Stimulated activated CD4-positive, alpha-beta T cell treated with anti-CD3 and anti-CD28 coated beads, Interleukin-2, amount 100 ng/mL, for 48 hours (primary cell): ENCODE results near the gene NEDD9.

Experiments
- DNase-seq, 2 donors: peaks; one replicate each; pipeline ENCODE4 v3.0.0-alpha.2; 2020

NEDD9 gene

GRCh38 chr6:11217360-11218101 lies 14.9 kb downstream of the NEDD9 start:
- DNase-seq, result no peak

- DNase-seq, result no peak
Observed at GRCh38 chr6:11215773-11216172, 16.7 kb downstream of the NEDD9 start.

GRCh38 chr6:11214901-11215300 lies 17.6 kb downstream of the NEDD9 start:
- no peak for DNase-seq

- no peak for DNase-seq
Observed at GRCh38 chr6:11214084-11214833, 18.2 kb downstream of the NEDD9 start.

- no peak for DNase-seq
Observed at GRCh38 chr6:11213422-11214021, 18.9 kb downstream of the NEDD9 start.

- DNase-seq, result no peak
Observed at GRCh38 chr6:11212664-11213063, 19.8 kb downstream of the NEDD9 start.

- no peak for DNase-seq
Observed at GRCh38 chr6:11211254-11211653, 21.2 kb downstream of the NEDD9 start.

- DNase-seq, result no peak
Observed at GRCh38 chr6:11210386-11211138, 21.9 kb downstream of the NEDD9 start.

GRCh38 chr6:11209906-11210305 lies 22.6 kb downstream of the NEDD9 start:
- no peak for DNase-seq

GRCh38 chr6:11209369-11209768 lies 23.1 kb downstream of the NEDD9 start:
- DNase-seq, result no peak

- DNase-seq, result no peak
Observed at GRCh38 chr6:11208854-11209253, 23.6 kb downstream of the NEDD9 start.

- DNase-seq, result no peak
Observed at GRCh38 chr6:11208267-11208666, 24.2 kb downstream of the NEDD9 start.

GRCh38 chr6:11207199-11207968 lies 25.1 kb downstream of the NEDD9 start:
- DNase-seq, result no peak

GRCh38 chr6:11206576-11206975 lies 25.9 kb downstream of the NEDD9 start:
- no peak for DNase-seq

- DNase-seq, result no peak
Observed at GRCh38 chr6:11204794-11205366, 27.6 kb downstream of the NEDD9 start.

GRCh38 chr6:11204005-11204399 lies 28.5 kb downstream of the NEDD9 start:
- no peak for DNase-seq

GRCh38 chr6:11203306-11204004 lies 29.0 kb downstream of the NEDD9 start:
- no peak for DNase-seq

GRCh38 chr6:11202513-11203305 lies 29.8 kb downstream of the NEDD9 start:
- no peak for DNase-seq

GRCh38 chr6:11201772-11202512 lies 30.5 kb downstream of the NEDD9 start:
- no peak for DNase-seq

- DNase-seq, result no peak
Observed at GRCh38 chr6:11201015-11201414, 31.5 kb downstream of the NEDD9 start.
